GM18907 (cell line): Measurements from ENCODE around the gene PHKB.
"Not testable (repeated sequence)": the region's sequence is repeated elsewhere in the genome, so short reads cannot be mapped to it uniquely, and the experiment has no call there.

ENCODE experiments used
- ATAC-seq: cut with Tn5 transposase; IDR thresholded peaks from one replicate; pipeline ENCODE4 v1.9.1; 2021; ENCODE audit warnings: mild to moderate bottlenecking, moderate library complexity; ENCODE audit not compliant: unreplicated experiment

Gene PHKB

GRCh38 chr16:47460711-47461597, at the start of gene PHKB, which contains the start of gene ITFG1:
Gene PHKB (plus strand): TSS chr16:47461331. CDS start chr16:47461351, 20 bp downstream.
Gene ITFG1 (minus strand): TSS chr16:47461063. CDS start chr16:47461045, 18 bp downstream.
- peak; percentile 80 for ATAC-seq

GRCh38 chr16:47413041-47413440, 48.1 kb upstream of the PHKB start:
- ATAC-seq = no peak

- ATAC-seq = no peak
Measured at GRCh38 chr16:47416869-47417268, 44.3 kb upstream of the PHKB start.

- ATAC-seq = no peak
Measured at GRCh38 chr16:47424846-47425245, 36.3 kb upstream of the PHKB start.

- ATAC-seq = no peak
Measured at GRCh38 chr16:47426806-47427205, 34.3 kb upstream of the PHKB start.

GRCh38 chr16:47431960-47432359, 29.2 kb upstream of the PHKB start:
- no peak for ATAC-seq

GRCh38 chr16:47434274-47434673, 26.9 kb upstream of the PHKB start:
- ATAC-seq = not testable (repeated sequence)

GRCh38 chr16:47440066-47440465, 21.1 kb upstream of the PHKB start:
- not testable (repeated sequence) for ATAC-seq

- not testable (repeated sequence) for ATAC-seq
Measured at GRCh38 chr16:47442884-47443283, 18.2 kb upstream of the PHKB start.

- ATAC-seq = no peak
Measured at GRCh38 chr16:47446431-47446830, 14.7 kb upstream of the PHKB start.

- ATAC-seq = no peak
Measured at GRCh38 chr16:47448830-47449575, 12.1 kb upstream of the PHKB start.

- no peak for ATAC-seq
Measured at GRCh38 chr16:47449788-47450187, 11.3 kb upstream of the PHKB start.

GRCh38 chr16:47458331-47458730, 2.8 kb upstream of the PHKB start:
- no peak for ATAC-seq

- no peak for ATAC-seq
Measured at GRCh38 chr16:47459603-47460002, 1.5 kb upstream of the PHKB start.

- no peak for ATAC-seq
Measured at GRCh38 chr16:47460359-47460710, 796 bp upstream of the PHKB start.

GRCh38 chr16:47461598-47462266, 601 bp downstream of the PHKB start:
- ATAC-seq = peak; percentile 29

GRCh38 chr16:47463771-47464624, 2.9 kb downstream of the PHKB start:
- ATAC-seq = no peak

- no peak for ATAC-seq
Measured at GRCh38 chr16:47465919-47466630, 4.9 kb downstream of the PHKB start.

- no peak for ATAC-seq
Measured at GRCh38 chr16:47467501-47467900, 6.4 kb downstream of the PHKB start.
